Activated CD4-positive, alpha-beta T cell treated with anti-CD3 and anti-CD28 coated beads, Interleukin-2, amount 50 U/mL, for 16 hours (primary cell): ENCODE data around the gene HS6ST3.

ENCODE experiments used
- DNase-seq: peaks from one replicate; pipeline ENCODE4 v3.0.0-alpha.2; 2020

HS6ST3 gene

DNA sequence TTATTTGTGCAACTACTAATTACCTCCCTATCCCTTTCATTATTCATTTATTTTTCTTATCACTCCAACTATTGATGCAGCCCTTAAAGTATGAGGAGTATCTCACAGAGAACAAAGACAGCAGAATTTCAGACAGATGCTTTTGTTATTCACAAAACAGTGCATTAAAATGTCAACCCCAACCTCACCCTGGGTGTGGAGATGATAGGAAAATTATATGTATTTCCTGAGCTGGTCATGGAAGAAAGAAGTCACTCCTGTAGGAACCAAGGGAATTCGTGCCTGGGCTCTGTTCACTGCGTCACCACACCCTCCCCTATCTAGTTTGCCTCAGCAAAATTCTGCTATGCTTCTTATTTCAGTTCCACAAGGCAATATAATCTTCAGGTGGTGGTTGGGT lies 588.9 kb downstream of the HS6ST3 start:
- no peak for DNase-seq

DNA sequence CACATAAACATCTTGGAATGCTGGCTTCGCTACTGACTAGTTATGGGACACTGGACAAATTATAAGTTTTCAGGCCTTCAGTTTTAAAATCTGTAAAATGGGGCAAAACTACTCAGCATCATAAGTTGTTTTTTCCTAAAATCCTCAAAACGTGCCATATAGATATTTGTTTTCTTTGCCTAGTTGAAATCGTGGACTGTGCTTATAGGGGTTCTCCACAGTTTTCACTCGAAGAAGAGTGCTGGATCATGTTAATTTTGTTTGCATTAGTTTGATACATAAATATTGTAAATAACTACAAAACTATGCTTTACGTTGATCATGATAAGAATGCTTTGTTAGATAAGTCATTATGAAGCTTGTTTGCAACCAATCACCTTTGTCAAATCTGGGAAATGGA lies 591.0 kb downstream of the HS6ST3 start:
- no peak for DNase-seq

DNA sequence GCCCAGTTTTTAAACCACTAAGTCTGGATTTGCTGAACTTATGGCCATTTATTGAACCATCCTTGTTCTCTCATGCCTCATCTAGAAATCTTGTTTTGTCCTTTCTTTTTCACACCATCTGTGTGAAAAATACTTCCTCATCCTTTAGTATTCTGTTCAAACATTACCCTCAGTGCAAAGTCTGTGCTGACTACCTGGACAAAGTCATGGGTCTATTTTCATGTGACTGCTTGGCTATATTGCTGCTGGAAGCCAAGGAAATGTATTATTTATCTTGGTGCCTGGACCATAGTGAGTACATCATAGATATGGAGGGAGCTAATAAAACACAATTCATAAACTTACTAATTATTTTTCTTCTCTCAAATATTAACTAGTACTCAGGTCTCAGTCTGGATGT lies 591.9 kb downstream of the HS6ST3 start:
- no peak for DNase-seq

DNA sequence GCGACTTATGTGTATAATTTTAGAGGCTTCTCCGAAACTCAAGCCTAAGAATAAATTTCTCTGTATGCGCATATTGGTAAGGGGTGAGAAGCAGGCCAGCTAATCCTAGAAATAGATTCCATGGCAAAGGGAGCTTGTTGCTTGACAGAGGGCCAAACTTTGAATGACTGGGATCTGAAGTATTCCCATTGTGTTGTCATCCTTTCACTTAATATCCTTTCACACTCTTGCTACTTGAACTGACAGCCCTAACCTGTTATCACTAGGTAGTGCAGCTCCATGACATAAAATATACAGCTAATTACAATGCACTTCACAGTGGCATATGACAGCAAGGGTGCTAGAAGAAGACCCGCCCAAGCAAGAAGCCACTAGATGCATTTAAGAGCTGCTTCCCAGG lies 594.6 kb downstream of the HS6ST3 start:
- DNase-seq: no peak

DNA sequence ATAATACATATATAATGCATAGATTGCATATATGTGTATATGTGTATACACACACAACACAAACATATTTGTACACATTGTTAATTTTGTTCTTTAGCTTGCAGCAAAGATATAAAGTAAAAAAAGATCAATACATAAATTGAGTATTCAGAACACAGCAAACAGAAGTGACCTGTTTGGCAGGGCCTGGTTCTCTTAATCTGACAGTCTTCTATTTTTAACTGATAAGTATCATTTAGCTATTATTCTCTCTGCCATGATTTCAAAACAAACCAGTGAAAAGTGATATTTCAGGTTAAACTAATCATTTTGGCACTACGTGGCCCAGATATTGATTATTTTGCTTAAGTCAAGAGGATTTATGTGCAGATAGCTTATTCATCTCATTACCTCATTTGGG lies 595.0 kb downstream of the HS6ST3 start:
- DNase-seq: no peak

DNA sequence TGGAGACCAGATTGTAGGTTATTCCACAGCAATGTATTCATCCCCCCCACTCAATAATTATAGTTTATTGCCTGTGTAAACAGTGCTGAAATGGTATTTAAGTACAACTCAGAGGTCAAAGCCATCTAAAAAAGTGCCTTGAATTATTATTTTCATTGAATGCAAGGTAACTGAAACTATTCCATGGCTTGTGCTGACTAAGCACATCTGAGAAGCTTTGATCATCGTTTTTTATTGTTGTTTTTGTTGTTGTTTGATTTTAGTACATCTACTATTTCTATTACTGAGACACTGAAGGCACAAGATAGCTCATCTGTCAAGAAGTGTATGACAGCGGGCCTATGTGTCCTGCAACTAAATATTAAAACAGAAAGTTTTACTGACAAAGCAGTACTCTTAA lies 596.4 kb downstream of the HS6ST3 start:
- DNase-seq: no peak

DNA sequence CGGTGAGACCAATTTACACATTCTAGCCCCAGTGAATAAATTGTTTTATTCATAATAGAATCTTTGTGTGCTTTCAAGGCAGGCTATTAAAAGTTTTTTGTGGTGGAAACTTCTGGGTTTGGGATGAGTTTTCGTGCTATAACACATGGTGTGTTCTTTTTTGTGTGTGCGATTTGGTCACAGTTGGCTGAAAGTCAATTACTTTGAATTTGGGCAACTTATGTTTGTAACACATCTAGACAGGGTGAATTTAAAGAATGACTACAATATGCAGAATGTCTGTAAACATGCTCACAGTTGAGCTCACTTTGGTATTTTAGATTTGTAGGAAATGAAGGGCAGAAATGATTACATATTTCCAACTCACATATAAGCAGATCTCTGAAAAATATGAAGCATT lies 597.3 kb downstream of the HS6ST3 start:
- no peak for DNase-seq

DNA sequence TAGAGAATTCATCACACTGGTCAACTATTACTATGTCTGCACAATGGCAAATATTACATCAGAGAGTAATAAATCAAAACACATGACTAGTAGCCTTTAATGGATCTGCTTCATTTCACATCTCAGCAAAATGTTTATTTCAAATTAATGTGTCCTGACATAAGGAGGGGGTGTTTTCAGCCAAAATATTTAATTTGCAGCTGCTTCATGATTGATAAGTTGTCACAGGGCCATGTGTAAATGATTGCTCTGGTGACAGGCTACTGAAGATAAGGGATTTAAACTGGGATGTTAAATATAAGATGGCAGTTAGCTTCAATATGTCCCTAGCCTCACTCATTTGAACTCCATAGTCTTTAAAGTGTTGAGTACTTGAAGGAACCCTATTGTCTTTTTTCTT lies 601.1 kb downstream of the HS6ST3 start:
- DNase-seq: no peak

DNA sequence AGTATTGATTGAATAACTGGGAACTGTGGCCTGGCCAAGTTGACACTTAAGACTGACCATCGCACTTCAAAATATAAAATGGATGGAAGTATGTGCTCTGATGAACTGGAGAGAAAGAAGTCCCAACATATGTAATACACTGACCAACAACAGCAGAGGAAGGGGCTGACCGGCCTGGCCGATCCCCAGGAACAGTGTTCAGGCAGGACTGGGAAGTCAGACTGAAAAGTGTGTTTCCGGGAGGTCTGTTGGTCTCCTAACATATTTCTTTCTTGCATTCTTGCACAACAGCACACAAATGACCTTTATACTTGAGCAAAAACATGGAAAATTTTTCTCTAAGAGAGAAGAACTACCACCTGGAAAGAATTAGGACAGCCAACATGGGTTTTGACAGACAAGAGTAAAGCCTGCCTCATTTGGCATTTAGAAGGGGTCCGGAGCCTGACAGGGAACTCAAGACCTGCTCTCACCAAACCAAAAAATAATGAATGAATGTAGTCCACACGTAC lies 606.5 kb downstream of the HS6ST3 start:
- no peak for DNase-seq

DNA sequence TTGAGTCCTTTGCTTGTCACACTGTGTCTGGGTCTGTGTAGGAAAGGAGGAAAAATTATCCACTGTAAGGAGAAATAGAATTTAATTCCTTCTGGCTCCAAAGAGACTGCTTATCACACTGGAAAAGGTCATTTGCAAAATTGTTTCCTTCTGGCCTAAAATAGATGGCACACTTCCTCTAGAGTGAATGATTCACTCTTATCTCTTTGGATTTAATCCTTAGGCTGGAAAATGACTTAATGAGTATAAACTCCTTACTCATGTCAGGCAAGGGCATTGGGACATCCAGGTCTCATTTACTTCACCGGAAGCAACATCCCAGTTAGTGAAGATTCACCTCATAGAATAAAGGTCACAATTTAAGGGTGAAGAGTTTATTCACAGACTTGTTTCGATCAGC lies 610.8 kb downstream of the HS6ST3 start:
- no peak for DNase-seq

DNA sequence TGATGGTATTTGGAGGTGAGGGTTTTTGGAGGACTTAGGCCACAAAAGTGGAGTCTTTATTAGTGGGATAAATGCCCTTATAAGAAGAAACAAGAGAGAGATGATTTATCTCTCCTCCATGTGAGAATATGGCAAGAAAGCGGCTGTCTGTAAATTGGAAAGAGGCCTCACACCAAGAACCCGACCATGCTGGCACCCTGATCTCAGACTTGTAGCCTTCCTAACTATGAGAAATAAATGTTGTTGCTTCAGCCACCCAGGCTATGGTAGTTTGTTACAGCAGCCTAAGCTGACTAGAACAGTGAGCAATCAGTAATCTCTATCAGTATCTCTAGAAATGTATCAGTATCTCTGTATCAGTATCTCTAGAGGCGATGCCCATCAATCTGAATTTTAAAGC lies 617.2 kb downstream of the HS6ST3 start:
- no peak for DNase-seq

DNA sequence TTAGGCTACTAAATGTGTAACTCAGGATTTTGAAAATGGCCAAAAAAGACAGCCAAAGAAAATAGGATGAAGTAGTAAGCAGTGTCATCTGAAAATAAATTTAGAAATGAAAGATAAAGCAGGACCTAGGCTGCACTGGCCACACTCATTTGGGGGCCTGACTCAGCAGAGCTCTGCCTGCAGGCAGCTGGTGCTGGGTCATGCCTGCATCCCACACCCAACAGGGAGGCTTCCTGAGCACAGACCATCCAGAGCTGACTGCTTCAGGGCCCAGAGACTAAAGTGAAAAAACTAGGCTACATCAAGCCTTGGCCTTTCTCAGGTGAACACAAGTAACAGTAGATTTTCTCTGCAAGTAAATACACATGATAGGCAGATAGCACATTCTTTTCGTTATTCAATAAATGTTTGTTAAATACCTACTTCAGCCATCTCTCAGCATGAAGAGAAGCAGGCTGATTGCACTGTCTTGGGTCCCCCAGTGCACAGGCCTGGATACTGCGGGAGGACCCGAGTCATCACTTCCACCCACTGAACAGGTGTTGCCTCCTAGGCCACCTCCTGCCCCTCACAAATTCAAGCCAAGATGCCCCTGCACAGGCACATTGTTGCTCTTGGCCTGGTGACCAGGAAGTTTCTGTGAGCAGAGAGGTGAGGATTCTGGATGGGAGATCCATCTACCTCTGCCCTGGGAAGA lies 620.4 kb downstream of the HS6ST3 start:
- no peak for DNase-seq

DNA sequence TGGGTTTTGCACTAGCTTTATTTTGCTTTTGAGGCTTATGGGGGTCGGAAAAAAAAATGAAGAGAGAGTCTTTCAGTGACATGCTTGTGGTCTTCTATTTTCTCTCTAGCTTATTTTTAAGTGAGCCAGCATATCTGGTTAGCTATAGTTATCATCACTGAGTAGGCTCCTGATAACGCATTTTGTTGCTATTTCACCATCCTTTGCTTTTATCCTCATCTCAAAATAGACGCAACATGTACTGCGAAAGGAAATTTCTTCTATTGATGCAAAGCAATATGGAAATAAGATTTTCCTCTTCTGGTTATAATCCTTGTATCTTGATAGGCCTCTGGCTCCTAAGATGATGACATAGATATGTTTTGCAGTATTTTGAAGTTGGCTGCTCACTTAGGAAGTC lies 630.5 kb downstream of the HS6ST3 start:
- no peak for DNase-seq

DNA sequence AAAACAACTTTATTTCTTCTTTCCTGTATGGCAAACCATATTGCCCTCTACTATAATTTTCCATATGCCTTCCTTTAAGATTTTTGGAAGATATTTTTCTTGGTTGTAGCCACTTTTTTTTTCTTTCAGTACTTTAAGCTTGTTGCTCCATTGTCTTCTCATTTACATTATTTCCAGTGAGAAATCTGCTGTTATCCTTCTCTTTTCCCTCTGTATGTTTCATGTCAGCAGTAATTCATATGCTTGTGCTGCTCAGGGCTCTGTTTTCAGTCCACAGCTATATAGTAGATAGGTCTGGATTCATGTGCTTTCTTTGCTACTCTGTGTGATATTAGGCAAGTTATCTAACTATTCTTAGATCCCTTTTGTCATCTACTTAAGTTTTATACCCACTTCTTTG lies 636.7 kb downstream of the HS6ST3 start:
- DNase-seq: no peak

DNA sequence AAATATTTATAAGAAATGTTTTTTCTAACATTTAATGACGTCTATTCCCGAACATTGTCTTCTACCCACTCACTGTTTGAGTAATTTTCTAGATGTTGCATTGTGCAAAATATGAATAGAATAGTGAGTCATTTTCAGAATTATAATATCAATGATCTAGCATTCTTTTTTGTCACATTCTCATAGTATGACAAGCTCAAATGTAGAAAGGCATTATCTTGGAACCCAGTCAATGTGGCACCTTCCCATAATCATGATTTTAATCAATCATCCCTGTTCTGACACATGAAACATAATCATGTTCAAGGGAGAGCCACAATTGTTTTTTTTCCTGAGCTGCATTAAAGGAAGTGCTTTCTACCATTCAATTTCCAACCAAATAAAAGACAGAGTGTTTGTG lies 638.6 kb downstream of the HS6ST3 start:
- no peak for DNase-seq

DNA sequence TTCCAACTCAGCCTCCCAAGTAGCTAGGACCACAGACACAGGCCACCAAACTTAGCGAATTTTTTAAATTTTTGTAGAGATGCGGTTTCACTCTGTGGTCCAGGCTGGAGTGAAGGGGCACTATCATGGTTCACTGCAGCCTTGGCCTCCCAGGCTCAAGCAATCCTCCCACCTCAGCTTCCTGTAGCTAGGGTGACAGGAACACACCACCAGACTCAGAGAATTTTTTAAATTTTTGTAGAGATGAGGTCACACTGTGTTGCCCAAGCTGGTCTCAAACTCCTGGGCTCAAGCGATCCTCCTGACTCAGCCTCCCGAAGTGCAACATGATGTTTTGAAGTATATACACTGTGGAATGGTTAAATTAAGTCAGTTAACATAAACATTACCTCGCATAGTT lies 640.8 kb downstream of the HS6ST3 start:
- no peak for DNase-seq

DNA sequence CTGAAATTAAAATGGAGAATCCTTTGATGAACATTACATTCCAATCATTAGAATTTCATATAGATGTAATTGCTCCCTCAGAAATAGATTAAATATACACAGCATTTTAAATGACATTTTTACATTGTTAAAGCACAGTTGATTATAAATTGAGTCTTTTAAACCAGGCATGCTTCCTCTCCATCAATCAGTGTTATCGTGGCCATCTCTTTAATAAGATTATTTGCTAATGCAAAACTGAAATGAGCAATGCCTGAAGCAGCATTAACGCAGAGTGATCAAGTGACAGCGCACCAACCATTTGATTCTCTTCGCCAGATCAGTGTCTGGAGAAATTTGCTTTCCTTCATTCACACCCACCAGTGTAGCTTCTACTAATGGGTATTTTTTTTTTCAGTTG lies 644.6 kb downstream of the HS6ST3 start:
- DNase-seq: no peak

DNA sequence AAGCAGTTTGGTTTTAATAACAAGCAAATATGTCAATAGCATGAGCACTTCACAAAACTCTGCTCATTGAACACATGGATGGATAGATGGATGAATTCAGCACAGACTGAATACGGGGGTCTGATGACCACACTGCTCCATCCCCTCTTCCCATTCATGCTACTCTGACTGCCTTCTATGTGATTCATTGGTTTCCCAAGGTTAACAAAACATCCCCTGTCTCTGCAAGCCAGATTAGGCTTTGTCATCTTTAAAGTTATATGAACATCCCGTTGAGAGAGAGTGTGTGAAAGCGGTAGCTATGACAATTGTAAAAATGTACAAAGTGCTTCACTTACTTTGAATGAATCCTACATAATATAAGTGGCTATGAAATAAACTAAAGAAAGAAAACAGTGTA lies 651.9 kb downstream of the HS6ST3 start:
- DNase-seq: no peak

DNA sequence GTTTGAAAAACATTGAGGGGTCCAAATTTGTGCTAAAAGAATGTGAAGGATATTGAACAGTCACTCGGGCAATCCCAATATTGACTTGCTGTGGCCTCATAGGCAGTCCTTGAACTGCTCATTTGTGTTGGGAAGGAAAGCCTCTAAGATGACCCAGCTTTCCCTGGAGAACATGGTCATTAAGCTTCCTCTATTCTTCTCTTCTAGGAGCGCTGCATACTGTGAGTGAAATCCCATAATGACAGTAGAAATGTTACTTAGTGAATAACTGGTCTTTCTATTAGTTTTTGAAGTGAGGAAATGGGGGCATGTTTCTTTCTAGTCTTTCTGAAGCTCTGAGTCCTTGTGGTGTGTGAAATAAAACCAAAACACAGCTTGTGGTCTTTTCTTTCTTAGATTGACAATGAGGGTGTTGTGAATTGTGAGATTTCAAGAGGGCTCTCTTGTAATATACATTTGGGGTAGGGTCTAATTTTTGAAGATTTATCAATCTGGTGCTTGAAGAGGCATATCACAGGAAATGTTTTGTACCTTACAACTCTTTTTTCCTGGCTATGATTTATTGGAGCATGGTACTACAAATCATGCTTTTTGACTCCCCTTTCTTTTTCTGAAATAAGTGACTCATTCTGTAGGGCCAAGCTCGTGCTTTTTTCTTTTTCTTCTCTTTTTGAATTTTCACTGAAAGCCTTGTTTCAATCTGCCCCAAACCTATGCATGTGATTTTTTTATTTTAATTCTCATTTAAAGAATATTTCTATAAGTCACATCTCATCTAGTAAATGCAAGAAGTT lies 653.6 kb downstream of the HS6ST3 start:
- no peak for DNase-seq

DNA sequence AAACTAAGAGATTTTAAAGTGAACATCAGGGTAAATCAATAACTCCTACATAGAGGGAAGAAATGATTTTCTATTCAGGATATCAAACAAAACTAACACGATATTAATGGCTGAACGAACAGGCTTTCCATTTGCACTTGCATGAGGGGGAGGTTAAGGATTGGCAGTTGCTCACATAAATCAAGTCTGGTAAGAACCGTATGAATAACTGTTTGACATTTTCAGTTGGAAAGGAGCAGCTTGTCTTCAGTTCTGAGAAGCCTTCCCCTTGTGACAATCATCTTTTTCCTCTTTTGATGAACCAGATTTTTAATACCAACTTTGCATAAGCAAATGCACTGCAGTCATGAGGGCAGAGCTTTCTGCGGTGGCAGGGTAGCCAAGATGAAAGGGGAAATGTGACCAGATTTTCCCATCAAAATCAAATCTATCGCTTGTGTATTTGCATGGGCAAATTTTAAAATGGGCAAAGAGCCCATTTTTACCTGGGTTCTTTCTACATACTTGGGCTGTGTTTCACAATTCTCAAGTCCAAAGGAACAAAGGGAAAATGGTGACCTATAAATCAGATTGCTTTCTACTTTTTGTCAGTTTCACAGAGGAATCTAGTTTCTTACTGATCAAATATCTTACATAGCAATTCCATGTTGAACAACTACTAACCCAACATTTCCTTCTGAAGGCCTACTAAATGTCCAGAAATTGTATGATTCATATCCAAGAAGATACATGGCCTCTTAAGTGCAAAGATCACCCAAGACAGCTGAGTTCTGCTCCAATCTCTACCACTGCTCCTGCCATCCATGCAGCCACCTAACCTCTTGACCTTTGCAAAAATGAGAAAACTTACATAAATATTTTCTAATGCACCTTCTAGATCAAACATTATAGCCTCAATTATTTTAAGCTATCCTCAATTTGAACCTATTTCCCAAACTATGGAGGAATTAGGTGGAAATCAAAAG lies 654.7 kb downstream of the HS6ST3 start:
- DNase-seq: no peak

DNA sequence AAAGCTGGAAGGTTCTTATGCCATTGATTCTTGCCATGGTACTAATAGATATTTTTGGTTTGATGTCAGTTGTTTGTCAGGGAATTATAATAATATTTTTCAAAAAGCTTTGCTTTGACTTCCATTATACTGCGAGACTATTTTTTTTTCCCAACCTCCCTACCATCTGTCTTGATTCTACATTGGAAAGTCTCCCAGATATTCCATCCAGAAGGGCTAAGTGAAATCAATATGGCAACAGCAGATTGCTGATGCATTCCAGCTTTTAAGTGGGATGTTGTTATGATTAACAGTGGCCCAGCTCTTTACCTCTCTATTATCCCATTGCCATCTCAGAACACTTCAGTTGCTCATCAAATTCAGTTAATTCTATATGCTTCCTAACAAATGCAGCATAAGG lies 657.0 kb downstream of the HS6ST3 start:
- DNase-seq: no peak

DNA sequence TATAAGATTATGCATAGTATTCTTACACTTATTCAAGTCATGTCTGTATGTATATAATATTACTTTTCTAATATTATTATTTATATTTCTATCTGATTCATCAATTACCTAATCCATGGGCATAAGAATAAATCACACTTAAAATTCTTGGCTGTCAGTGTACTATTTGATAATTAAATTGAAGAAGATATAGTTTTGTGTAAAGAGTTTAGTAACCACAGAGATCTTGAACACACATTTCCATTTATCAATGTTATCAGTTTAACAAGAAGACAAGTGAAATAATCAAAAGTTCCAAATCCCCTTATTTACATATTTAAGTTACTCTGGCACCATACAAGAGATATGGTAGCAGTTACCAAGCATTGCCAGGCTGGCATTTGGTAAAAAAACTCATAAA lies 659.9 kb downstream of the HS6ST3 start:
- no peak for DNase-seq

DNA sequence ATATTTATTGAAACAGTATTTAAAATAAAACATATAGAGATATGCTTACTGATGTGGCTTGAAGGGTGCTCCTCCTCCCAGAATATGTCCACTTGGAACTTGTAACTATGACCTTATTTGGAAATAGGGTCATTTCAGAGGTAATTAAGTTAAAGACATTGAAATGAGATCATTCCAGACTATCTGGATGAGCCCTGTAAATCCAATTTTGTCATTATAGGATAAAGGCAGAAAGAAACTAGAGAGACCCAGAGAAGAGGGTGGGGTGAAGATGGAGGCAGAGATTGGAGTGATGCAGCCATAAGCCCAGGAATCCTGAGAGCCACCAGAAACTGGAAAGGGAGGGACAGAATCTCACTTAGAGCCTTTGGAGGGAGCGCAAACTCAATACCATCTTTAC lies 661.2 kb downstream of the HS6ST3 start:
- no peak for DNase-seq
